Neural cell (in vitro differentiated cells): ENCODE measurements around the gene CDNF. TPM values are rescaled to one million over a fixed set of nuclear protein-coding genes. Genes with fewer than 3 reads are reported as not detected.

ENCODE experiments used
- H2AFZ ChIP-seq: fragments of 200-600, 300-800 bp; sonication (generic), shearing (Covaris generic); 2 replicates; pipeline ENCODE4 v1.6.0; 2014; ENCODE audit warnings: low read depth, mild to moderate bottlenecking, antibody characterized with exemption, low read length, moderate library complexity
- H3F3A ChIP-seq: fragments of 200-600 bp; shearing (Covaris generic); 2 replicates; pipeline ENCODE4 v1.6.1; 2016; ENCODE audit warnings: mild to moderate bottlenecking, moderate library complexity, mixed read lengths, antibody characterized with exemption, low read length; ENCODE audit not compliant: insufficient read depth, poor library complexity, severe bottlenecking
- H3K27ac ChIP-seq: fragments of 200-600, 300-800 bp; sonication (generic), shearing (Covaris generic); 2 replicates; pipeline ENCODE4 v1.5.1; 2014; ENCODE audit warnings: mild to moderate bottlenecking, low read length, moderate library complexity
- H3K27me3 ChIP-seq: fragments of 300-800, 200-600 bp; sonication (generic), shearing (Covaris generic); 2 replicates; pipeline ENCODE4 v1.6.0; 2014; ENCODE audit warnings: mild to moderate bottlenecking, low read depth, low read length, moderate library complexity; ENCODE audit not compliant: insufficient read depth
- H3K36me3 ChIP-seq: fragments of 300-800, 200-600 bp; sonication (generic), shearing (Covaris generic); 2 replicates; pipeline ENCODE4 v1.5.1; 2014; ENCODE audit warnings: mild to moderate bottlenecking, antibody characterized with exemption, low read length, moderate library complexity; ENCODE audit not compliant: insufficient read depth
- H3K4me2 ChIP-seq: fragments of 300-800, 200-600 bp; sonication (generic), shearing (Covaris generic); 2 replicates; pipeline ENCODE4 v1.6.0; 2014; ENCODE audit warnings: mild to moderate bottlenecking, low read length
- H3K4me3 ChIP-seq: fragments of 300-800, 200-600 bp; sonication (generic), shearing (Covaris generic); 2 replicates; pipeline ENCODE4 v1.5.1; 2014; ENCODE audit warnings: mild to moderate bottlenecking, low read length, moderate library complexity
- H3K79me2 ChIP-seq: fragments of 200-600 bp; shearing (Covaris generic); replicated peaks from 2 replicates; pipeline ENCODE4 v1.6.0; 2014; ENCODE audit warnings: mild to moderate bottlenecking, low read length, moderate library complexity; ENCODE audit not compliant: insufficient read depth
- H3K9ac ChIP-seq: fragments of 300-800, 200-600 bp; sonication (generic), shearing (Covaris generic); 2 replicates; pipeline ENCODE4 v1.6.1; 2016; ENCODE audit warnings: mild to moderate bottlenecking, low read length, mixed read lengths
- H3K9me2 ChIP-seq: fragments of 200-600 bp; shearing (Covaris generic); 2 replicates; pipeline ENCODE4 v1.6.1; 2016; ENCODE audit warnings: mild to moderate bottlenecking, low read length, mixed read lengths; ENCODE audit not compliant: insufficient read depth
- H3K9me3 ChIP-seq: fragments of 200-600, 300-800 bp; sonication (generic), shearing (Covaris generic); 2 replicates; pipeline ENCODE4 v1.6.1; 2016; ENCODE audit warnings: mild to moderate bottlenecking, mixed run types, low read length, moderate library complexity, mixed read lengths
- H4K20me1 ChIP-seq: fragments of 200-600 bp; shearing (Covaris generic); 2 replicates; pipeline ENCODE4 v1.6.1; 2016; ENCODE audit warnings: mild to moderate bottlenecking, mixed run types; ENCODE audit not compliant: insufficient read depth
- EP300 ChIP-seq: fragments of 450-650 bp; conservative IDR thresholded peaks from 2 replicates; pipeline ENCODE4 v1.6.1; 2014; ENCODE audit warnings: antibody characterized with exemption, mild to moderate bottlenecking, moderate library complexity; ENCODE audit not compliant: poor library complexity, severe bottlenecking
- EZH2 ChIP-seq: fragments of 200-600, 300-800 bp; shearing (Covaris generic), sonication (generic); IDR thresholded peaks from 2 replicates; pipeline ENCODE4 v1.6.1; 2014; ENCODE audit warnings: antibody characterized with exemption, low read length, borderline replicate concordance, mild to moderate bottlenecking; ENCODE audit not compliant: insufficient read depth, poor library complexity, severe bottlenecking
- MXI1 ChIP-seq: fragments of 450-650 bp; conservative IDR thresholded peaks from 2 replicates; pipeline ENCODE4 v1.6.1; 2014; ENCODE audit warnings: antibody characterized with exemption, mild to moderate bottlenecking; ENCODE audit not compliant: poor library complexity, severe bottlenecking
- POLR2AphosphoS5 ChIP-seq: IDR thresholded peaks from 2 replicates; pipeline ENCODE4 v1.6.1; 2012
- RAD21 ChIP-seq: fragments of 450-650 bp; conservative IDR thresholded peaks from 2 replicates; pipeline ENCODE4 v1.6.1; 2014; ENCODE audit warnings: antibody characterized with exemption, mild to moderate bottlenecking, moderate library complexity
- SMC3 ChIP-seq: fragments of 450-650 bp; conservative IDR thresholded peaks from 2 replicates; pipeline ENCODE4 v1.6.1; 2014; ENCODE audit warnings: antibody characterized with exemption, mild to moderate bottlenecking, moderate library complexity; ENCODE audit not compliant: poor library complexity
- TAF1 ChIP-seq: IDR thresholded peaks from 2 replicates; pipeline ENCODE4 v1.6.1; 2012; ENCODE audit warnings: low read depth
- polyA plus RNA-seq: library from polyadenylated mRNA; depleted of rRNA; stranded (reverse); fragments of >200 nt; gene quantifications from 2 replicates; pipeline ENCODE4 v1.2.3, GENCODE V29; 2014
- TF ChIP-seq, protein P1 (sequence below): IDR thresholded peaks from 2 replicates; pipeline ENCODE4 v1.6.1; 2012; ENCODE audit warnings: borderline replicate concordance
- TF ChIP-seq, protein P2 (sequence below): fragments of 450-650 bp; IDR thresholded peaks from 2 replicates; pipeline ENCODE4 v1.5.1; 2014; ENCODE audit warnings: antibody characterized with exemption, mild to moderate bottlenecking, moderate library complexity; ENCODE audit not compliant: poor library complexity, severe bottlenecking

The CDNF gene
- polyA plus RNA-seq, 1 donor from 2014 or later: 1.5 TPM

DNA sequence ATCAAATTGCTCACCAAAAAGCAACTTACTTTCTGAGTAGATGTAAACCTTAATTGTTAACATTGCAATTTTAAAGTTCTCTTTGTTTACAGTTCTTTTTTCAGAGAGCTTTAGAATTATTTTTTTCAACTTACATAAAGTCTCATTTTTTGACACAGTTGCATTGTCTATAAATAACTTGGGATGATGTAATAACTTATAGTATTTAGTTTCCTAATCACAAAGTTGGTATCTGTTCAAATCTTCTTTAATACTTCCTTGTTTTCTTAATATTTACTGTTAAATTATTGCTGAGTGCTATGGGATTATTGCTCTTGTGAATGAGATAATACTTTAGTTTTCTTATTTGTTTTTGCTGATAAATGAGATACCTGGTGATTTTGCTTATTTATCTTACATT lies 21.9 kb upstream of the CDNF start:
- Histone ChIP-seq H3K4me3 (no peak overlapping the region), H3K27ac (no peak overlapping the region), H4K20me1 (no peaks in the 10 kb centered on the region), H3K9me2 (no peaks in the 10 kb centered on the region), H2AFZ (no peak overlapping the region), H3K9ac (no peak overlapping the region), H3K4me2 (no peak overlapping the region), H3K9me3 (no peaks in the 10 kb centered on the region), H3K36me3 (no peaks in the 10 kb centered on the region), H3K79me2 (no peaks in the 10 kb centered on the region), H3F3A (no peaks in the 10 kb centered on the region), H3K27me3 (no peaks in the 10 kb centered on the region)
- TF ChIP-seq POLR2AphosphoS5: no peak

DNA sequence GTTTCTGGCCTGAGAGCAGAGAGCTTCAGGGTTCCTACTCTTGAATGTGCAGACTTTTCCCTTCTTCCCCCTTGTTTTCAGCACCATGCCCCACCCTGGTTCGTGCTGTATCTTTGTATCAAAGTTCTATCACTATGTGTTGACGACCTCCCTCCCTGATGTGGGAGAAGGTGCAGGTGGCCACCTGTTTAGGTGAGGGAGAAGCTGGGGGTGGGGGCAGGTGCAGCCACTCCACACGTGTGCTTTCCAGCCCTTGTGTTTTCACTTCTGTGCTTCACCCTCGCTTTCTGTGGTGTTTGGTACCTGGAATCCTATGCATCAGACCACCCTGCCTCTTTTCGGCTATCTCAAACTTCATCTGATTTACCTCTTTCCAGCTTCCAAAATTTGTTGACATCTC lies 21.2 kb upstream of the CDNF start:
- Histone ChIP-seq H3K36me3 (no peaks in the 10 kb centered on the region), H3K4me2 (no peak overlapping the region), H3F3A (no peaks in the 10 kb centered on the region), H2AFZ (no peak overlapping the region), H3K9ac (no peak overlapping the region), H3K79me2 (no peaks in the 10 kb centered on the region), H3K27ac (no peak overlapping the region), H3K9me3 (no peaks in the 10 kb centered on the region), H4K20me1 (no peaks in the 10 kb centered on the region), H3K27me3 (no peaks in the 10 kb centered on the region), H3K9me2 (no peaks in the 10 kb centered on the region), H3K4me3 (no peak overlapping the region)
- no peak for TF ChIP-seq RAD21
- no peak for TF ChIP-seq SMC3
- TF ChIP-seq MXI1: no peak
- TF ChIP-seq POLR2AphosphoS5: no peak

DNA sequence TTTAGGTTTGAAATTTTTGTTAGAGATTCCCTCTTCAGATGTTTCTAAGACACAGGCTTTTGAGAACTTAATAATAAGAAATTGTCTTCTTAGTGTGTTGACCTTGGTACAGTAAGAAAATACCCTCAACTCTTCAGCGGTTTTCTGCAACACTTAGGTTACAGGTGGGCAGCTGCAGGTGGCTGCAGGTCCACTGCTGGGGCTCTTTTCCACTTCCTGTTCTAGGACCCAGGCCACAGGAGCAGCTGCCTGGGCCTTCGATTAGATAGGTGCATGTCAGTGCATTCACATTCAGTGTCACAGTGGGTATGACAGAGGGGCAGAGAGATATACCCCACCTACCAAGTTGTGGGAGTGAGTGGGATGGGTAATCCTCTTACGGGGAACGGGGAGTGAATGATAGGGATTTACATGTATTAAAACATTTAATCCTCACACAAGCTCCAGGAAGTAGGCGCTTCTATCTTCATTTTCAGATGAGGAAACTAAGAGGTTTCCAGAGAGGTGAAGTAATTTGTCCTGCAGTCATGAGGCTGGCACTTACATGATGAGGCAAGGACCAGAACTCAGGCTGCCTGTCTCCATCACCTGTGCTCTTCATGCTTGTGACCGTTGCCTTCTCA lies 20.6 kb upstream of the CDNF start:
- TF ChIP-seq EP300 (no peak), RAD21 (no peak), TAF1 (no peak), EZH2 (no peak), SMC3 (no peak), MXI1 (no peak), POLR2AphosphoS5 (no peak)
- TF ChIP-seq, protein P1, sequence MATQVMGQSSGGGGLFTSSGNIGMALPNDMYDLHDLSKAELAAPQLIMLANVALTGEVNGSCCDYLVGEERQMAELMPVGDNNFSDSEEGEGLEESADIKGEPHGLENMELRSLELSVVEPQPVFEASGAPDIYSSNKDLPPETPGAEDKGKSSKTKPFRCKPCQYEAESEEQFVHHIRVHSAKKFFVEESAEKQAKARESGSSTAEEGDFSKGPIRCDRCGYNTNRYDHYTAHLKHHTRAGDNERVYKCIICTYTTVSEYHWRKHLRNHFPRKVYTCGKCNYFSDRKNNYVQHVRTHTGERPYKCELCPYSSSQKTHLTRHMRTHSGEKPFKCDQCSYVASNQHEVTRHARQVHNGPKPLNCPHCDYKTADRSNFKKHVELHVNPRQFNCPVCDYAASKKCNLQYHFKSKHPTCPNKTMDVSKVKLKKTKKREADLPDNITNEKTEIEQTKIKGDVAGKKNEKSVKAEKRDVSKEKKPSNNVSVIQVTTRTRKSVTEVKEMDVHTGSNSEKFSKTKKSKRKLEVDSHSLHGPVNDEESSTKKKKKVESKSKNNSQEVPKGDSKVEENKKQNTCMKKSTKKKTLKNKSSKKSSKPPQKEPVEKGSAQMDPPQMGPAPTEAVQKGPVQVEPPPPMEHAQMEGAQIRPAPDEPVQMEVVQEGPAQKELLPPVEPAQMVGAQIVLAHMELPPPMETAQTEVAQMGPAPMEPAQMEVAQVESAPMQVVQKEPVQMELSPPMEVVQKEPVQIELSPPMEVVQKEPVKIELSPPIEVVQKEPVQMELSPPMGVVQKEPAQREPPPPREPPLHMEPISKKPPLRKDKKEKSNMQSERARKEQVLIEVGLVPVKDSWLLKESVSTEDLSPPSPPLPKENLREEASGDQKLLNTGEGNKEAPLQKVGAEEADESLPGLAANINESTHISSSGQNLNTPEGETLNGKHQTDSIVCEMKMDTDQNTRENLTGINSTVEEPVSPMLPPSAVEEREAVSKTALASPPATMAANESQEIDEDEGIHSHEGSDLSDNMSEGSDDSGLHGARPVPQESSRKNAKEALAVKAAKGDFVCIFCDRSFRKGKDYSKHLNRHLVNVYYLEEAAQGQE: no peak
- TF ChIP-seq, protein P2, sequence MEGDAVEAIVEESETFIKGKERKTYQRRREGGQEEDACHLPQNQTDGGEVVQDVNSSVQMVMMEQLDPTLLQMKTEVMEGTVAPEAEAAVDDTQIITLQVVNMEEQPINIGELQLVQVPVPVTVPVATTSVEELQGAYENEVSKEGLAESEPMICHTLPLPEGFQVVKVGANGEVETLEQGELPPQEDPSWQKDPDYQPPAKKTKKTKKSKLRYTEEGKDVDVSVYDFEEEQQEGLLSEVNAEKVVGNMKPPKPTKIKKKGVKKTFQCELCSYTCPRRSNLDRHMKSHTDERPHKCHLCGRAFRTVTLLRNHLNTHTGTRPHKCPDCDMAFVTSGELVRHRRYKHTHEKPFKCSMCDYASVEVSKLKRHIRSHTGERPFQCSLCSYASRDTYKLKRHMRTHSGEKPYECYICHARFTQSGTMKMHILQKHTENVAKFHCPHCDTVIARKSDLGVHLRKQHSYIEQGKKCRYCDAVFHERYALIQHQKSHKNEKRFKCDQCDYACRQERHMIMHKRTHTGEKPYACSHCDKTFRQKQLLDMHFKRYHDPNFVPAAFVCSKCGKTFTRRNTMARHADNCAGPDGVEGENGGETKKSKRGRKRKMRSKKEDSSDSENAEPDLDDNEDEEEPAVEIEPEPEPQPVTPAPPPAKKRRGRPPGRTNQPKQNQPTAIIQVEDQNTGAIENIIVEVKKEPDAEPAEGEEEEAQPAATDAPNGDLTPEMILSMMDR: no peak
- H3K27ac ChIP-seq: no peak overlapping the region
- no peaks in the 10 kb centered on the region for H3K9me2 ChIP-seq
- no peak overlapping the region for H2AFZ ChIP-seq
- H3K4me2 ChIP-seq: no peak overlapping the region
- no peaks in the 10 kb centered on the region for H3F3A ChIP-seq
- no peaks in the 10 kb centered on the region for H4K20me1 ChIP-seq
- no peak overlapping the region for H3K9ac ChIP-seq
- no peaks in the 10 kb centered on the region for H3K27me3 ChIP-seq
- H3K9me3 ChIP-seq: no peaks in the 10 kb centered on the region
- H3K4me3 ChIP-seq: no peak overlapping the region
- H3K36me3 ChIP-seq: no peaks in the 10 kb centered on the region
- H3K79me2 ChIP-seq: no peaks in the 10 kb centered on the region
